Endothelial cell of umbilical vein (primary cell): ENCODE data around the gene NBEAL1. TPM values are rescaled to one million over a fixed set of nuclear protein-coding genes. Genes with fewer than 3 reads are reported as not detected.

Experiments
- BruUV-seq: library from RNA; stranded (reverse); fragments of 400-500 nt; replicated peaks from 2 replicates; lab custom pipeline; 2021; lab: Mats Ljungman, UMichigan
- CTCF ChIA-PET: fragments of 300-600, 350-600 bp; sonication (Branson Sonifier 250); formaldehyde crosslinking; loops from one replicate; lab custom pipeline; 2021; ENCODE audit warnings: antibody characterized with exemption, inconsistent platforms; lab: Charles Lee
- POLR2A ChIA-PET: fragments of 300-600, 350-600 bp; sonication (Branson Sonifier 250); formaldehyde crosslinking; loops from one replicate; lab custom pipeline; 2021; ENCODE audit warnings: antibody characterized with exemption, inconsistent platforms; lab: Charles Lee
- DNase-seq: peaks from one replicate; pipeline ENCODE4 v3.0.0-alpha.2; 2011; ENCODE audit warnings: low read depth, low spot score
- FAIRE-seq: peaks from 2 replicates; lab custom pipeline; 2011; peaks lifted over from hg19 to GRCh38; lab: Jason Lieb, UNC
- H2AFZ ChIP-seq: 2 replicates; pipeline ENCODE4 v1.6.0; 2012; ENCODE audit warnings: low read depth, low read length, control low read depth, inconsistent platforms
- H3K27ac ChIP-seq: 2 replicates; pipeline ENCODE4 v1.5.1; 2011; ENCODE audit warnings: low read depth, mild to moderate bottlenecking, control low read depth, low read length, moderate library complexity; ENCODE audit not compliant: insufficient read depth
- H3K27me3 ChIP-seq, 2 experiments: 2 replicates each; pipeline versions ENCODE4 v1.6.0 to v1.6.1; 2011; ENCODE audit warnings: low read length in 2 of 2, mixed read lengths in 1 of 2; ENCODE audit not compliant: control insufficient read depth in 2 of 2, insufficient read depth in 2 of 2
- H3K36me3 ChIP-seq, 2 experiments: 2 replicates in 1 of 2; 3 replicates in 1 of 2; pipeline ENCODE4 v1.5.1; 2011; ENCODE audit warnings: low read length in 2 of 2, mild to moderate bottlenecking in 1 of 2, moderate library complexity in 1 of 2; ENCODE audit not compliant: control insufficient read depth in 2 of 2, insufficient read depth in 2 of 2; ENCODE audit errors: extremely low read depth in 1 of 2
- H3K4me1 ChIP-seq: 3 replicates; pipeline ENCODE4 v1.5.1; 2011; ENCODE audit warnings: mild to moderate bottlenecking, low read length; ENCODE audit not compliant: control insufficient read depth, insufficient read depth; ENCODE audit errors: extremely low read depth
- H3K4me2 ChIP-seq: 2 replicates; pipeline ENCODE4 v1.6.1; 2011; ENCODE audit warnings: low read length, control low read depth, mixed read lengths; ENCODE audit not compliant: insufficient read depth
- H3K4me3 ChIP-seq, 3 experiments: fragments of 200-600 bp in 1 of 3; sonication (generic), shearing (Covaris generic) in 1 of 3; replicated peaks in 1 of 3; 2 replicates each; pipeline ENCODE4 v1.5.1; 2011 to 2016; ENCODE audit warnings: control low read depth in 3 of 3, low read length in 3 of 3, mild to moderate bottlenecking in 2 of 3, inconsistent platforms in 1 of 3, low read depth in 1 of 3, moderate library complexity in 1 of 3; ENCODE audit not compliant: insufficient read depth in 1 of 3
- H3K79me2 ChIP-seq: 2 replicates; pipeline ENCODE4 v1.6.0; 2012; ENCODE audit warnings: low read length, inconsistent platforms; ENCODE audit not compliant: control insufficient read depth, insufficient read depth
- H3K9ac ChIP-seq: replicated peaks from 2 replicates; pipeline ENCODE3; 2011; ENCODE audit warnings: low read length, control low read depth; ENCODE audit not compliant: insufficient read depth; ENCODE audit errors: extremely low read depth
- H3K9me1 ChIP-seq: replicated peaks from 3 replicates; pipeline ENCODE4 v1.6.0; 2011; ENCODE audit warnings: mild to moderate bottlenecking, low read length; ENCODE audit not compliant: control insufficient read depth, insufficient read depth; ENCODE audit errors: extremely low read depth
- H3K9me3 ChIP-seq: replicated peaks from 2 replicates; pipeline ENCODE4 v1.5.1; 2012; ENCODE audit warnings: low read length, inconsistent platforms; ENCODE audit not compliant: control insufficient read depth, insufficient read depth
- H4K20me1 ChIP-seq: replicated peaks from 2 replicates; pipeline ENCODE3; 2011; ENCODE audit warnings: mild to moderate bottlenecking, low read length; ENCODE audit not compliant: control insufficient read depth, insufficient read depth; ENCODE audit errors: extremely low read depth
- EZH2 ChIP-seq: IDR thresholded peaks from 2 replicates; pipeline ENCODE4 v1.6.1; 2012; ENCODE audit warnings: borderline replicate concordance, low read depth, mild to moderate bottlenecking, moderate library complexity, low read length, inconsistent platforms; ENCODE audit not compliant: severe bottlenecking
- FOS ChIP-seq: IDR thresholded peaks from 2 replicates; pipeline ENCODE4 v1.6.1; 2011; ENCODE audit warnings: mild to moderate bottlenecking, low read length, moderate library complexity, borderline replicate concordance; ENCODE audit not compliant: insufficient read depth
- GATA2 ChIP-seq: IDR thresholded peaks from 2 replicates; pipeline ENCODE4 v1.7.0; 2011; ENCODE audit warnings: low read depth, mild to moderate bottlenecking, moderate library complexity, mixed read lengths, low read length; ENCODE audit not compliant: insufficient read length, insufficient read depth
- JUN ChIP-seq: IDR thresholded peaks from 2 replicates; pipeline ENCODE4 v1.6.1; 2011; ENCODE audit warnings: borderline replicate concordance, low read depth; ENCODE audit not compliant: insufficient read length, insufficient read depth
- MYC ChIP-seq: IDR thresholded peaks from one replicate; pipeline ENCODE4 v1.6.1; 2011; ENCODE audit warnings: mild to moderate bottlenecking, low read depth, low read length
- POLR2A ChIP-seq: IDR thresholded peaks from 2 replicates; pipeline ENCODE4 v1.6.1; 2012; ENCODE audit warnings: low read depth, mild to moderate bottlenecking, control low read depth, low read length
- POLR2AphosphoS5 ChIP-seq: IDR thresholded peaks from 2 replicates; pipeline ENCODE4 v1.6.1; 2012; ENCODE audit warnings: low read depth, mild to moderate bottlenecking, control low read depth, low read length, moderate library complexity; ENCODE audit not compliant: insufficient read depth
- dilution Hi-C: fragments of 300-500 bp; cut with MboI; formaldehyde crosslinking; loops from one replicate; pipeline ENCODE4 v1.15.0; 2019; ENCODE audit warnings: low sequenced_read_pairs; ENCODE audit not compliant: extremely low pct_ligation_motif_present
- intact Hi-C: fragments of 100-400 bp; cut with micrococcal nuclease; formaldehyde crosslinking; loops from one replicate; pipeline ENCODE4 v1.10.0; 2022
- polyA plus RNA-seq, 4 experiments: library from polyadenylated mRNA; depleted of rRNA in 3 of 4; stranded (reverse) in 3 of 4; unstranded in 1 of 4; fragments of >200 nt; gene quantifications; 2 replicates each; pipeline versions ENCODE4 v1.2.1 to v1.2.3, GENCODE V29; 2011 to 2012; ENCODE audit warnings: missing spikeins in 1 of 4
- total RNA-seq: library from RNA; stranded (reverse); gene quantifications from 2 replicates; pipeline ENCODE4 v1.2.3, GENCODE V29; 2021
- TF ChIP-seq, protein P1 (sequence below): IDR thresholded peaks from 2 replicates; pipeline ENCODE4 v1.6.1; 2011; ENCODE audit not compliant: insufficient read depth, insufficient read length
- TF ChIP-seq, protein P2 (sequence below), 2 donors: IDR thresholded peaks; 1 replicate in 1 of 2; 2 replicates in 1 of 2; pipeline ENCODE4 v1.5.1; 2011; ENCODE audit warnings: low read length in 2 of 2, mild to moderate bottlenecking in 2 of 2, moderate library complexity in 2 of 2, control low read depth in 1 of 2, inconsistent platforms in 1 of 2, low read depth in 1 of 2; ENCODE audit not compliant: insufficient read depth in 1 of 2; ENCODE audit errors: extremely low read depth in 1 of 2

NBEAL1 gene
- total and polyA plus RNA-seq, 2 donors (not counting 3 experiments of a cell fraction or from before 2014, with no cell fraction given) = 2.1 to 23.3 TPM

DNA sequence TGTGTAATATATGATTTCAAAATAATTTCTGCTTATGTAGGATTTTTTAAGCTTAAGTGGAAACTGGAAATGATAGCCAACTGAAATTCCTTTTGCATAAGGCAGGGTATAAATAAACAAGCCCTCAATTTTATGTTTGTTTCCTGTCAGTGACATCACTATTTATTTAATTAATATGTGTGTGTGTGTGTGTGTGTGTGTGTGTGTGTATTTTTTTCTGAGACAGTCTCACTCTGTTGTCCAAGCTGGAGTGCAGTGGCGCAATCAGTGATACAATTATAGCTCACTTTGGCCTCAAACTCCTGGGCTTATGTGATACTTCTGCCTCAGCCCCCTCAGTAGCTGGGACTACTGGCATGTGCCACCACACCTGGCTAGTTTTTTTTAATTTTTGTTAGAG, 194.9 kb downstream of the NBEAL1 start:
- FAIRE-seq (no peak), DNase-seq (no peak)
- ChIA-PET POLR2A (no interaction called here), CTCF (interaction anchor here (1.4 to 1.5 kb wide), 2 partner anchors 15 to 30 kb away, joined by 3 to 5 read pairs; no protein-coding TSS in a partner anchor)
- intact Hi-C loops = no loop called here
- Histone ChIP-seq H3K79me2 (no peaks in the 10 kb centered on the region), H3K27me3 (no peaks in the 10 kb centered on the region), H3K4me3 (no peak overlapping the region), H3K4me2 (no peak overlapping the region), H4K20me1 (no peaks in the 10 kb centered on the region), H3K9me1 (no peaks in the 10 kb centered on the region), H3K27ac (no peak overlapping the region), H3K9ac (no peak overlapping the region), H2AFZ (no peak overlapping the region), H3K9me3 (no peaks in the 10 kb centered on the region), H3K36me3 (no peaks in the 10 kb centered on the region), H3K4me1 (no peaks in the 10 kb centered on the region)
- dilution Hi-C loops = no loop called here
- TF ChIP-seq EZH2 = no peak
- TF ChIP-seq FOS = no peak
- TF ChIP-seq JUN = no peak
- no peak for TF ChIP-seq MYC
- TF ChIP-seq, protein P1, sequence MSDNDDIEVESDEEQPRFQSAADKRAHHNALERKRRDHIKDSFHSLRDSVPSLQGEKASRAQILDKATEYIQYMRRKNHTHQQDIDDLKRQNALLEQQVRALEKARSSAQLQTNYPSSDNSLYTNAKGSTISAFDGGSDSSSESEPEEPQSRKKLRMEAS = no peak
- TF ChIP-seq POLR2A = no peak
- no peak for TF ChIP-seq POLR2AphosphoS5
- TF ChIP-seq GATA2 = no peak
- TF ChIP-seq, protein P2, sequence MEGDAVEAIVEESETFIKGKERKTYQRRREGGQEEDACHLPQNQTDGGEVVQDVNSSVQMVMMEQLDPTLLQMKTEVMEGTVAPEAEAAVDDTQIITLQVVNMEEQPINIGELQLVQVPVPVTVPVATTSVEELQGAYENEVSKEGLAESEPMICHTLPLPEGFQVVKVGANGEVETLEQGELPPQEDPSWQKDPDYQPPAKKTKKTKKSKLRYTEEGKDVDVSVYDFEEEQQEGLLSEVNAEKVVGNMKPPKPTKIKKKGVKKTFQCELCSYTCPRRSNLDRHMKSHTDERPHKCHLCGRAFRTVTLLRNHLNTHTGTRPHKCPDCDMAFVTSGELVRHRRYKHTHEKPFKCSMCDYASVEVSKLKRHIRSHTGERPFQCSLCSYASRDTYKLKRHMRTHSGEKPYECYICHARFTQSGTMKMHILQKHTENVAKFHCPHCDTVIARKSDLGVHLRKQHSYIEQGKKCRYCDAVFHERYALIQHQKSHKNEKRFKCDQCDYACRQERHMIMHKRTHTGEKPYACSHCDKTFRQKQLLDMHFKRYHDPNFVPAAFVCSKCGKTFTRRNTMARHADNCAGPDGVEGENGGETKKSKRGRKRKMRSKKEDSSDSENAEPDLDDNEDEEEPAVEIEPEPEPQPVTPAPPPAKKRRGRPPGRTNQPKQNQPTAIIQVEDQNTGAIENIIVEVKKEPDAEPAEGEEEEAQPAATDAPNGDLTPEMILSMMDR (IDR thresholded peaks at IDR 0.05; ENCODE audit: extremely low read depth in 1 of 2, insufficient read depth in 1 of 2, low read depth in 1 of 2, low read length in 2 of 2) = no peak
- BruUV-seq = no TSS peak
